ENCODE results near the gene ACTL7A. TPM values are rescaled to one million over a fixed set of nuclear protein-coding genes. Genes with fewer than 3 reads are reported as not detected.
A peak's percentile ranks its signal among the peaks of the same experiment; 100 is the strongest.

The ACTL7A gene
- total and polyA plus RNA-seq, 4 donors = not detected

DNA sequence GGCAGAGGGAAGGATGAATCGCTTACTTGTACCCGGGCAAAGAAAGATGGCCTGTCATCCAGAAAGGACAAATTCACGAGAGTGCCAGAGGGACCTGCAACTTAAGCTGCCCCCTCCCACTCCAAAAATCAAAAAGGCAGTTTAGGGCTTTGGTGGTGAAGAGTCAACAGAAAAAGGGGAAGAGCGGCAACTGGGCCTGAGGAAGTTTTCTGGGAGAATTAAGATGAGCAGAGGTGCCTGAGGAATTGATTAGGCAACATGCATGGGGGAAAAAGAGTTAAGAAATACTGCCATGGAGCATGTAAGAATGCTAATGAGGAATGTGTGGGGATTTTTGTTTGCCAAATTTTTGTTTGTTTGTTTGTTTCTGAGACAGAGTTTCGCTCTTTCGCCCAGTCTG, 4.5 kb upstream of the ACTL7A start:
- DNase-seq (no peak), ATAC-seq (ENCODE audit: insufficient read depth, low FRiP score) (no peak)
- no peak overlapping the region for H3K4me3 ChIP-seq
- H3K36me3 ChIP-seq (ENCODE audit: control insufficient read depth in 4 of 4, insufficient read depth in 4 of 4, low read length in 4 of 4) = no peaks in the 10 kb centered on the region
- no peaks in the 10 kb centered on the region for H3K4me1 ChIP-seq (ENCODE audit: control insufficient read depth in 5 of 5, insufficient read depth in 5 of 5, low read length in 5 of 5)
- WGBS, 2 donors = 71 to 87% methylated on average over 6 of the region's 6 CpGs
- no peak for TF ChIP-seq CTCF (IDR thresholded peaks at IDR 0.05; ENCODE audit: control extremely low read depth, extremely low read depth)
- no peaks in the 10 kb centered on the region for H3K27me3 ChIP-seq (ENCODE audit: control insufficient read depth in 3 of 3, insufficient read depth in 3 of 3, low read length in 2 of 3)
- H3K9me3 ChIP-seq (ENCODE audit: control insufficient read depth in 4 of 4, insufficient read depth in 3 of 4, low read length in 3 of 4) = no peaks in the 10 kb centered on the region
- H3K9ac ChIP-seq (ENCODE audit: insufficient read depth in 1 of 2, low read length in 2 of 2) = no peak overlapping the region
- no peak overlapping the region for H3K27ac ChIP-seq (ENCODE audit: low read depth in 1 of 2, low read length in 1 of 2)

DNA sequence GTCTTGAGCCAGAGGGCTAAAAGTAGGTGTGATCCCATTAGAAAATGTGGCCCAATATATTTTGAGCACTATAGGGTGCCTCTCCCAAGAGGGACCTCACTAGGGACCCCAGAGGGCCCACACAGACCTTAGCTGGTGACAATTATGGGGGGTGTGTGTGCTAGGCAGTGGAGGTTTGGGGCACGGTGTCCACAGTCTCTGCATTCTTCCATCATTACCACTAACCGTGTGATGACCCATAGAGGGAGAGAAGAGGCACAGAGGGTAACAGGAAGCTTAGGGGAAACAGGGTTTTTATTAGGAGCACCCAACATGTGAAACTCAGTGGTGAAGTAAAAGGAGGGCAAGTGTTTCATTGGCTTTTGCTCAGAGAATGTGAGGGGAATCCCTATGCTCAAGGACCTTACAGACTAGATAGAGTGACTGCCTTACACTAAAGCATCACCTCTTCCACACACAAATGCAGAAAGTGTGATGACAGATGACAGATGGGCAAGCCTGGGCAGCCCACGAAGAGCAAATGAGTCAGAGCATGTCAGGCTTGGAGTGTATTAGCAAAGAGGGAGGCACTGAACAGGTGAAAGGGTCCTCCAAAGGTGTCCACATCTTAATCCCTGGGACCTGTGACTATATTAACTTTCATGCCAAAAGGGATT, 2.5 kb upstream of the ACTL7A start:
- 80 to 95% methylated on average over 3 of the region's 3 CpGs for WGBS, 2 donors
- H3K4me3 ChIP-seq = no peak overlapping the region
- no peak overlapping the region for H3K9ac ChIP-seq (ENCODE audit: insufficient read depth in 1 of 2, low read length in 2 of 2)
- TF ChIP-seq CTCF (IDR thresholded peaks at IDR 0.05; ENCODE audit: control extremely low read depth, extremely low read depth) = no peak
- H3K36me3 ChIP-seq (ENCODE audit: control insufficient read depth in 4 of 4, insufficient read depth in 4 of 4, low read length in 4 of 4) = no peaks in the 10 kb centered on the region
- ATAC-seq (ENCODE audit: insufficient read depth, low FRiP score) (no peak), DNase-seq (no peak)
- no peak overlapping the region for H3K27ac ChIP-seq (ENCODE audit: low read depth in 1 of 2, low read length in 1 of 2)
- no peaks in the 10 kb centered on the region for H3K9me3 ChIP-seq (ENCODE audit: control insufficient read depth in 4 of 4, insufficient read depth in 3 of 4, low read length in 3 of 4)
- H3K4me1 ChIP-seq (ENCODE audit: control insufficient read depth in 5 of 5, insufficient read depth in 5 of 5, low read length in 5 of 5) = no peaks in the 10 kb centered on the region
- no peaks in the 10 kb centered on the region for H3K27me3 ChIP-seq (ENCODE audit: control insufficient read depth in 3 of 3, insufficient read depth in 3 of 3, low read length in 2 of 3)

DNA sequence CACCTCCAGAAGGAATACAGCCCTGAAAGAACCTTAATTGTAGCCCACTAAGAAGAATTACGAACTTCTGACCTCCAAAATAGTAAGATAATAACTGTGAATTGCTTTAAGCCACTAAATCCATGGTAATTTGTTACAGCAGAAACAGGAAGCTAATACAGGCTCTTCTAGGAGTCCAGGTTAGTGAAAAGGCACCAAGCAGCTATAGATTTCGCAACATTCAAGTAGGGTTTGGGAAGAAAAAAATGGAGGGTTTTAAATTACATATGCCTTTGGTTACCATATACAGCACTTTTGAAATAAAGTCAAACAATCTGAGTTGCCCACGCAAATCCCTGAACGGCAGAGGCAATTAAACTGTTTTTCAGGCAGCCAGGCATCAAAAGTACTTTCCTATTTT, 1.7 kb upstream of the ACTL7A start:
- Histone ChIP-seq H3K9ac (ENCODE audit: insufficient read depth in 1 of 2, low read length in 2 of 2) (no peak overlapping the region), H3K36me3 (ENCODE audit: control insufficient read depth in 4 of 4, insufficient read depth in 4 of 4, low read length in 4 of 4) (no peaks in the 10 kb centered on the region), H3K4me3 (no peak overlapping the region), H3K9me3 (ENCODE audit: control insufficient read depth in 4 of 4, insufficient read depth in 3 of 4, low read length in 3 of 4) (no peaks in the 10 kb centered on the region), H3K27me3 (ENCODE audit: control insufficient read depth in 3 of 3, insufficient read depth in 3 of 3, low read length in 2 of 3) (no peaks in the 10 kb centered on the region), H3K4me1 (ENCODE audit: control insufficient read depth in 5 of 5, insufficient read depth in 5 of 5, low read length in 5 of 5) (no peaks in the 10 kb centered on the region), H3K27ac (ENCODE audit: low read depth in 1 of 2, low read length in 1 of 2) (no peak overlapping the region)
- no peak for TF ChIP-seq CTCF (IDR thresholded peaks at IDR 0.05; ENCODE audit: control extremely low read depth, extremely low read depth)
- DNase-seq (no peak), ATAC-seq (ENCODE audit: insufficient read depth, low FRiP score) (no peak)
- 89 to 93% methylated on average over 4 of the region's 4 CpGs for WGBS, 2 donors

DNA sequence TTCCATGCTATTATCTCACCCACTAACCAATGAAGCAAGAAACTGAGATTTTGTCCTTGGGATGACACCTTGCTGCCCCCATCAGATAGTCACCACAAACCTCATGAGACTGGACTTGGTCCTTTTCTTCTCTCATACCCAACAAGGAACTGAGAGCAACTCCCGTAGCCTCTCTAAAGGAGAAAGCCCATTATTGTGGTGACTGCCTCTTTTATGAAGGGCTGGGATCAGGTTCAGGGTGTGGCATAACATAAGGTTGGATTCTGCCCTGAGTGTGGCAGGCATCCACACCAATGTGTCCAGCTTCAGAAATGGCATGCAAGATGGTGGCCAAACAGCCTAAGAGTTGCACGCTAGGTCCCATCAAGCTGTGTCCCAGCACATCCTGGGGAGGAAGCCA, 1.3 kb upstream of the ACTL7A start:
- peak overlapping the region in 1 of 2 donors; percentile 2 for H3K27ac ChIP-seq (ENCODE audit: low read depth in 1 of 2, low read length in 1 of 2)
- no peaks in the 10 kb centered on the region for H3K27me3 ChIP-seq (ENCODE audit: control insufficient read depth in 3 of 3, insufficient read depth in 3 of 3, low read length in 2 of 3)
- DNase-seq = no peak
- WGBS, 2 donors = 82 to 95% methylated on average over 2 of the region's 2 CpGs
- H3K9ac ChIP-seq (ENCODE audit: insufficient read depth in 1 of 2, low read length in 2 of 2) = no peak overlapping the region
- H3K4me3 ChIP-seq = no peak overlapping the region
- H3K4me1 ChIP-seq (ENCODE audit: control insufficient read depth in 5 of 5, insufficient read depth in 5 of 5, low read length in 5 of 5) = peaks cover 0 to 3% (median 0%) of the 10 kb centered on the region in 5 donors
- no peaks in the 10 kb centered on the region for H3K9me3 ChIP-seq (ENCODE audit: control insufficient read depth in 4 of 4, insufficient read depth in 3 of 4, low read length in 3 of 4)
- TF ChIP-seq CTCF (IDR thresholded peaks at IDR 0.05; ENCODE audit: control extremely low read depth, extremely low read depth) = no peak
- no peak for ATAC-seq (ENCODE audit: insufficient read depth, low FRiP score)
- no peaks in the 10 kb centered on the region for H3K36me3 ChIP-seq (ENCODE audit: control insufficient read depth in 4 of 4, insufficient read depth in 4 of 4, low read length in 4 of 4)
